Chondrocyte (in vitro differentiated cells): ENCODE data around the gene L3MBTL2. TPM values are rescaled to one million over a fixed set of nuclear protein-coding genes. Genes with fewer than 3 reads are reported as not detected.

Experiments
- DNase-seq: peaks from one replicate; pipeline ENCODE4 v3.0.0; 2021; ENCODE audit warnings: mixed read lengths, low spot score
- H3K27ac Mint-ChIP-seq: one replicate; pipeline ENCODE4 v1.8.0; 2021; ENCODE audit warnings: mild to moderate bottlenecking, moderate library complexity, mixed read lengths; ENCODE audit not compliant: unreplicated experiment
- H3K27me3 Mint-ChIP-seq: 2 replicates; pipeline ENCODE4 v1.8.0; 2021; ENCODE audit warnings: low read depth, mixed read lengths
- H3K36me3 Mint-ChIP-seq: 2 replicates; pipeline ENCODE4 v1.8.0; 2021; ENCODE audit warnings: low read depth, mixed read lengths
- H3K4me1 Mint-ChIP-seq: 2 replicates; pipeline ENCODE4 v1.8.0; 2021; ENCODE audit warnings: low read depth, mild to moderate bottlenecking, mixed read lengths
- H3K4me3 Mint-ChIP-seq: one replicate; pipeline ENCODE4 v1.8.0; 2021; ENCODE audit warnings: mild to moderate bottlenecking, moderate library complexity, mixed read lengths; ENCODE audit not compliant: unreplicated experiment
- H3K9me3 Mint-ChIP-seq: 2 replicates; pipeline ENCODE4 v1.8.0; 2021; ENCODE audit warnings: low read depth, mixed read lengths
- CTCF ChIP-seq: fragments of 200-600 bp; sonication (generic); IDR thresholded peaks from 2 replicates; pipeline ENCODE4 v1.5.0; 2021; ENCODE audit warnings: antibody characterized with exemption, mild to moderate bottlenecking, moderate library complexity
- total RNA-seq: library from RNA; stranded (reverse); gene quantifications from 3 replicates; pipeline ENCODE4 v1.2.1, GENCODE V29; 2021

Gene L3MBTL2
- total RNA-seq, 1 donor from 2014 or later, result 17.7 TPM

GRCh38 chr22:41223535-41223934 is 18.4 kb downstream of the L3MBTL2 start:
- no peak for DNase-seq
- Mint-ChIP-seq H3K27ac (no peak overlapping the region), H3K9me3 (no peaks in the 10 kb centered on the region), H3K4me1 (no peaks in the 10 kb centered on the region), H3K4me3 (no peak overlapping the region), H3K36me3 (peaks cover 23% of the 10 kb centered on the region), H3K27me3 (no peaks in the 10 kb centered on the region)
- no peak for TF ChIP-seq CTCF

- DNase-seq, result no peak
- no peaks in the 10 kb centered on the region for H3K4me1 Mint-ChIP-seq
- H3K36me3 Mint-ChIP-seq, result peaks cover 22% of the 10 kb centered on the region
- H3K27ac Mint-ChIP-seq, result no peak overlapping the region
- H3K9me3 Mint-ChIP-seq, result no peaks in the 10 kb centered on the region
- H3K4me3 Mint-ChIP-seq, result no peak overlapping the region
- H3K27me3 Mint-ChIP-seq, result no peaks in the 10 kb centered on the region
- TF ChIP-seq CTCF, result no peak
Observed at GRCh38 chr22:41226723-41227655, 21.9 kb downstream of the L3MBTL2 start.

GRCh38 chr22:41229215-41229614 is 24.1 kb downstream of the L3MBTL2 start:
- Mint-ChIP-seq H3K9me3 (no peaks in the 10 kb centered on the region), H3K27me3 (no peaks in the 10 kb centered on the region), H3K27ac (no peak overlapping the region), H3K36me3 (peaks cover 20% of the 10 kb centered on the region), H3K4me3 (no peak overlapping the region), H3K4me1 (no peaks in the 10 kb centered on the region)
- no peak for TF ChIP-seq CTCF
- no peak for DNase-seq

GRCh38 chr22:41229730-41230400 is 24.8 kb downstream of the L3MBTL2 start:
- Mint-ChIP-seq H3K27ac (no peak overlapping the region), H3K4me1 (no peaks in the 10 kb centered on the region), H3K36me3 (peaks cover 17% of the 10 kb centered on the region), H3K4me3 (no peak overlapping the region), H3K9me3 (no peaks in the 10 kb centered on the region), H3K27me3 (no peaks in the 10 kb centered on the region)
- no peak for DNase-seq
- TF ChIP-seq CTCF, result no peak

- H3K4me3 Mint-ChIP-seq, result no peak overlapping the region
- no peak for DNase-seq
- no peak overlapping the region for H3K27ac Mint-ChIP-seq
- no peak for TF ChIP-seq CTCF
- H3K4me1 Mint-ChIP-seq, result no peaks in the 10 kb centered on the region
- peaks cover 15% of the 10 kb centered on the region for H3K36me3 Mint-ChIP-seq
- no peaks in the 10 kb centered on the region for H3K9me3 Mint-ChIP-seq
- no peaks in the 10 kb centered on the region for H3K27me3 Mint-ChIP-seq
Observed at GRCh38 chr22:41230401-41230785, 25.3 kb downstream of the L3MBTL2 start.
